Bronchial epithelial cell (primary cell): ENCODE data around the gene KDM4C. TPM values are rescaled to one million over a fixed set of nuclear protein-coding genes. Genes with fewer than 3 reads are reported as not detected.

ENCODE experiments used
- DNase-seq: peaks from one replicate; pipeline ENCODE4 v3.0.0-alpha.2; 2010; ENCODE audit warnings: low read depth
- FAIRE-seq: peaks from 2 replicates; lab custom pipeline; 2011; peaks lifted over from hg19 to GRCh38; lab: Jason Lieb, UNC
- H3K27me3 ChIP-seq: 2 replicates; pipeline ENCODE4 v1.5.1; 2011; ENCODE audit warnings: low read length; ENCODE audit not compliant: control insufficient read depth, insufficient read depth
- H3K36me3 ChIP-seq: 2 replicates; pipeline ENCODE4 v1.5.1; 2011; ENCODE audit warnings: low read length; ENCODE audit not compliant: control insufficient read depth, insufficient read depth
- H3K4me3 ChIP-seq: 2 replicates; pipeline ENCODE4 v1.5.1; 2011; ENCODE audit warnings: mild to moderate bottlenecking, low read depth, low read length, control low read depth
- total RNA-seq: library from RNA; depleted of rRNA; stranded (reverse); fragments of >200 nt; gene quantifications from 2 replicates; pipeline ENCODE4 v1.2.1, GENCODE V29; 2014
- TF ChIP-seq, protein P1 (sequence below): IDR thresholded peaks from 2 replicates; pipeline ENCODE4 v1.5.1; 2011; ENCODE audit warnings: mild to moderate bottlenecking, moderate library complexity, low read length, control low read depth, inconsistent platforms; ENCODE audit not compliant: insufficient read depth, severe bottlenecking

KDM4C gene
- total RNA-seq, 1 donor from 2014 or later = 36.6 TPM

DNA sequence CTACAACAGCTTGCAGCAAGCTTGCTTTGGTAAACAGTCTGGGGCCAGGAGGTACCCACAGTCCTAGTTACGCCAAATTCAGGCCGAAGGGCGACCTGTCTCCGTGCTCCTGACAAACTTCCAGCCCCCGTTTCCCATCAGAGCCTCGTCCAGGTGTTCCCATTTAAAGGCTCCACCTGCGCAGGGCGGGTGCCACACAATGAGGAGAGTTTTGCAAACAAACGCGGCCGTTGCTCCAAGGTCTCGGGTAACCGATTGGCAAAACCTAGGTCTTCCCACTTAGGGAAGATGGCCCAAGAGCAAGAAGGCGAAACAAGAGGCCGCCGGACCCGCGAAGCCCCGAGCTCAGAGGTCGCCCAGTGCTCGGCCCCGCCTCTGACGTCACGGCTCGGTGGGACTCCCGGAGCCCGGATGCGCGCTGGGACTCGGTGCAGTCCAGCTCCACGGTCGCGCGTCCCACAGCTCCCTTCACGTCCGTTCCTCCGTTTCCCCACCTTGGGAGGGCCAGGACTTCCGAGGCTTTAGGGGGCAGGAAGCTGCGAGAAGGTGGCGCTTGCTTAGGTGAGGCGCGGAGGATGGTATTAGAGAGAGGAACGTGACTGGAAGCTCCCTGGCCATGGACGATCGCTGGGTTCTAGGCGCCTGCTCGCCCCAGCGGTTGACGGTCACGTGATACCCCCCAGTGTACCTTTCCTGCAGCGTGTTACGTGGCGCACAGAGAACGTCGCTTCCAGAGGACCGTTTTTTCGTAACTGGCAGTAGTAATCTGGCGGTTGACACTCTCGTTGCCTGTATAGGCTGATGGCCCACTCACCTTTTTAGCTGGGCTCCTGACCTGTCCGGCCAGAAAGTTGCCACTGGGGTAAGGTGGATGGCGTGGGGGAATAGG is 41.8 kb upstream of the KDM4C start:
- DNase-seq (peak; percentile 18), FAIRE-seq (no peak)
- Histone ChIP-seq H3K4me3 (peak overlapping the region; percentile 42), H3K36me3 (no peaks in the 10 kb centered on the region), H3K27me3 (no peaks in the 10 kb centered on the region)
- TF ChIP-seq, protein P1, sequence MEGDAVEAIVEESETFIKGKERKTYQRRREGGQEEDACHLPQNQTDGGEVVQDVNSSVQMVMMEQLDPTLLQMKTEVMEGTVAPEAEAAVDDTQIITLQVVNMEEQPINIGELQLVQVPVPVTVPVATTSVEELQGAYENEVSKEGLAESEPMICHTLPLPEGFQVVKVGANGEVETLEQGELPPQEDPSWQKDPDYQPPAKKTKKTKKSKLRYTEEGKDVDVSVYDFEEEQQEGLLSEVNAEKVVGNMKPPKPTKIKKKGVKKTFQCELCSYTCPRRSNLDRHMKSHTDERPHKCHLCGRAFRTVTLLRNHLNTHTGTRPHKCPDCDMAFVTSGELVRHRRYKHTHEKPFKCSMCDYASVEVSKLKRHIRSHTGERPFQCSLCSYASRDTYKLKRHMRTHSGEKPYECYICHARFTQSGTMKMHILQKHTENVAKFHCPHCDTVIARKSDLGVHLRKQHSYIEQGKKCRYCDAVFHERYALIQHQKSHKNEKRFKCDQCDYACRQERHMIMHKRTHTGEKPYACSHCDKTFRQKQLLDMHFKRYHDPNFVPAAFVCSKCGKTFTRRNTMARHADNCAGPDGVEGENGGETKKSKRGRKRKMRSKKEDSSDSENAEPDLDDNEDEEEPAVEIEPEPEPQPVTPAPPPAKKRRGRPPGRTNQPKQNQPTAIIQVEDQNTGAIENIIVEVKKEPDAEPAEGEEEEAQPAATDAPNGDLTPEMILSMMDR = no peak

DNA sequence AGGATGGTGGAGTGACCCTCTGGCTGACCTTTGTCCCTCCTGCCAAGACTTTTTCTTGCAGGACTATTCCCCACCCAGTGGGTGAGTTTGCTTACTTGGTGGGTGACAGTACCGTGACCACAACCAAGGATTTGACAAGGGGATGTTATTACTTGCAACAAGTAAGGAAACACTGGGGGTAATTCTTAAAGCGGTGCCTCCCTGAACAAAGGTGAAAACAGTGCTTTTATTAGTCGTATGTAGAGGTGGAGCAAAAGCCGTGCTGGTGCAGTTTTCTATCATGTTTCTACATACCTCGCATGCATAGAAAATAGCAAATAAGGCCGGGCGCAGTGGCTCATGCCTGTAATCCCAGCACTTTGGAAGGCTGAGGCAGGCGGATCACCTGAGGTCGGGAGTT is 41.0 kb upstream of the KDM4C start:
- H3K4me3 ChIP-seq = no peak overlapping the region
- no peaks in the 10 kb centered on the region for H3K36me3 ChIP-seq
- DNase-seq = no peak
- TF ChIP-seq, protein P1 = no peak
- no peak for FAIRE-seq
- H3K27me3 ChIP-seq = no peaks in the 10 kb centered on the region

DNA sequence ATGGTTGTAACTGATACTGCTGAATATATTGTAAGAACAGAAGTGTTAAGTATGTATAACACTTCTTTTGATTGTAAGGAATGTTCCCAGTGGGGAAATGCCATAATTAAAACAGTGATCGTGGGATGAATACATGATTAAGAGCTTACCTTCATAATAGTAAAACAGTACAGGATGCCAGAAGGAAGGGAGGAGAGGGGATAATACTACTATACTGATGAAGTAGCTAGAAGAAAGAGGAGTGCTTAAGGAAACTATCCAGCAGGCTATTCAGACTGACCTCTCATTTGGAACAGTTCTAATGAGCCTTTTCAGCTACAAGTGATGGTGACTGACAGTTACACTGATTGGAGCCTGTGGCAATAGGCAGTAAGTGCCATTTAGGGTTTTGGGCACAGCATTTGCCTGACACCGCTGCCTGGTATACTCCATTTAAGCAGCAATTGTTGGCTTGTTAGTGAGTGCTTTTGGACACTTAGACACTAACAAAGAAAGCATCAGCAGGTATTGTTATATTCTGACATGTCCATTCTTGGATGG is 33.8 kb upstream of the KDM4C start:
- Histone ChIP-seq H3K4me3 (no peak overlapping the region), H3K36me3 (no peaks in the 10 kb centered on the region), H3K27me3 (no peaks in the 10 kb centered on the region)
- TF ChIP-seq, protein P1 = no peak
- DNase-seq (no peak), FAIRE-seq (peak; percentile 18)

DNA sequence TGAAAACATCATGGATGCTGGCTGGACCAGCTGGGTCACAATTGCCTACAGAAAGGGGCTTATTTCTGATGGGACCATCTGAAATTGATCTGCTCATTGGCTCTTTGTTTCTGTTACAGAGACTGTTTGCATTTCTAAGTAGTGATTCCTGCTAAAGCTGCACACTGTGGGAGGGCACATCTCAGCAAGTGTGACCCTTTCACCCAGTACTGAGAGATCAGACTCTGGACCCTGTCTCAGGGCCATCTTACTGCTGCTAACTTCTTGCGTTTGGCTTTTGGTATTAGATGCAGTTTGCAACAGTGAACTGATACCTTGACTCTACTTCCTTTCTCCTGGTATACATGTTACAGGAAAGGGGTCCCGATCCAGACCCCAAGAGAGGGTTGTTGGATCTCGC is 24.5 kb upstream of the KDM4C start:
- Histone ChIP-seq H3K4me3 (no peak overlapping the region), H3K36me3 (no peaks in the 10 kb centered on the region), H3K27me3 (no peaks in the 10 kb centered on the region)
- TF ChIP-seq, protein P1 = no peak
- DNase-seq = no peak
- no peak for FAIRE-seq

DNA sequence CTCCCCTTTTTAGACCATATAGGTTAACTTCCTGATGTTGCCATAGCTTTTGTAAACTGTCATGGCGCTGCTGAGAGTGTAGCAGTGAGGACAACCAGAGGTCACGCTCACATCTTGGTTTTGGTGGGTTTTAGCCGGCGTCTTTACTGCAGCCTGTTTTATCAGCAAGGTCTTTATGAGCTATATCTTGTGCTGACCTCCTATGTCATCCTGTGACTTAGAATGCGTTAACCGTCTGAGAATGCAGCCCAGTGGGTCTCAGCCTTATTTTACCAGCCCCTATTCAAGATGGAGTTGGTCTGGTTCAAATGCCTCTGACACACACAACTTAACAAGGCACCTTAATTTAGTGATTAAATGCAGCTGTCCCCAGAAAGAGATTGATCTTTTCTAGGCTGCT is 23.9 kb upstream of the KDM4C start:
- H3K27me3 ChIP-seq = no peaks in the 10 kb centered on the region
- no peak for FAIRE-seq
- DNase-seq = no peak
- no peak overlapping the region for H3K4me3 ChIP-seq
- no peaks in the 10 kb centered on the region for H3K36me3 ChIP-seq
- TF ChIP-seq, protein P1 = no peak

DNA sequence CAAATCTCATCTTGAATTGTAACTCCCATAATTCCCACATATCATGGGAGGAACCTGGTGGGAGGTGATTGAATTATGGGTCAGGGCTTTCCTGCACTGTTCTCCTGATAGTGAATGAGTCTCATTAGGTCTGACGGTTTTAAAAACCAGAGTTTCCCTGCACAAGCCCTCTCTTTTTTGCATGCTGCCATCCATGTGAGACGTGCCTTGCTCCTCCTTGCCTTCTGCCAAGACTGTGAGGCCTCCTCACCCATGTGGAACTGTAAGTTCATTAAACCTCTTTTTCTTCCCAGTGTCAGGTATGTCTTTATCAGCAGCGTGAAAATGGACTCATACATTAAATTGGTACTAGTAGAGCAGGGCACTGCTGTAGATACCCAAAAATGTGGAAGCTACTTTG is 22.4 kb upstream of the KDM4C start:
- no peak for FAIRE-seq
- no peaks in the 10 kb centered on the region for H3K27me3 ChIP-seq
- TF ChIP-seq, protein P1 = no peak
- DNase-seq = no peak
- no peaks in the 10 kb centered on the region for H3K36me3 ChIP-seq
- no peak overlapping the region for H3K4me3 ChIP-seq
